K562 (cell line): Measurements from ENCODE around the gene LRRC7. TPM values are rescaled to one million over a fixed set of nuclear protein-coding genes. Genes with fewer than 3 reads are reported as not detected.

Experiments used
- ATAC-seq: fragments of 200-7000 bp; cut with Tn5 transposase; 3 replicates; pipeline ENCODE4 v1.9.1; 2020; ENCODE audit warnings: moderate library complexity
- BruUV-seq: library from RNA; stranded (reverse); fragments of 400-500 nt; replicated peaks from 2 replicates; lab custom pipeline; 2021; lab: Mats Ljungman, UMichigan
- CTCF ChIA-PET: fragments of 300-600 bp; formaldehyde crosslinking; extraction: SDS; loops from one replicate; lab custom pipeline; 2021; ENCODE audit warnings: low intra/inter-chr PET ratio; lab: Yijun Ruan, JAX
- POLR2A ChIA-PET: fragments of 300-600, 350-650 bp; sonication (Branson Sonifier 250); formaldehyde crosslinking; extraction: SDS; loops from one replicate; lab custom pipeline; 2021; ENCODE audit warnings: antibody characterized with exemption, inconsistent platforms; lab: Yijun Ruan, JAX
- DNase-seq, 4 experiments: peaks; one replicate each; pipeline versions ENCODE4 v3.0.0 to v3.0.0-alpha.2; 2011 to 2018; ENCODE audit warnings: low spot score in 3 of 4, mixed read lengths in 3 of 4; ENCODE audit errors: extremely low read depth in 1 of 4
- FAIRE-seq: peaks from 2 replicates; lab custom pipeline; 2011; peaks lifted over from hg19 to GRCh38; lab: Jason Lieb, UNC
- H2AFZ ChIP-seq: 2 replicates; pipeline ENCODE4 v1.6.0; 2011; ENCODE audit warnings: low read depth, low read length, control low read depth, inconsistent platforms
- H3K27ac ChIP-seq: fragments of 200-600 bp; 3 replicates; pipeline ENCODE4 v1.8.0; 2011; ENCODE audit warnings: low read depth, mild to moderate bottlenecking, control low read depth, inconsistent platforms, low read length, moderate library complexity, mixed read lengths; ENCODE audit errors: extremely low read depth
- H3K27me3 ChIP-seq, 2 experiments: fragments of 300-600 bp in 1 of 2; 2 replicates in 1 of 2; 3 replicates in 1 of 2; pipeline versions ENCODE4 v1.6.0 to v1.8.0; 2011; ENCODE audit warnings: inconsistent platforms in 2 of 2, low read length in 2 of 2, mild to moderate bottlenecking in 1 of 2, mixed read lengths in 1 of 2, moderate library complexity in 1 of 2; ENCODE audit not compliant: control insufficient read depth in 2 of 2, insufficient read depth in 2 of 2
- H3K36me3 ChIP-seq: fragments of 300-600 bp; 3 replicates; pipeline ENCODE4 v1.8.0; 2011; ENCODE audit warnings: mild to moderate bottlenecking, low read length, inconsistent platforms; ENCODE audit not compliant: control insufficient read depth, insufficient read depth
- H3K4me1 ChIP-seq, 2 experiments: fragments of 200-600 bp in 1 of 2; replicated peaks in 1 of 2; 2 replicates in 1 of 2; 3 replicates in 1 of 2; pipeline versions ENCODE4 v1.5.1 to v1.8.0; 2011; ENCODE audit warnings: inconsistent platforms in 2 of 2, low read length in 2 of 2, mild to moderate bottlenecking in 1 of 2, mixed read lengths in 1 of 2, moderate library complexity in 1 of 2; ENCODE audit not compliant: control insufficient read depth in 2 of 2, insufficient read depth in 2 of 2
- H3K4me2 ChIP-seq: 2 replicates; pipeline ENCODE4 v1.6.1; 2011; ENCODE audit warnings: low read length, control low read depth, inconsistent platforms, mixed read lengths; ENCODE audit not compliant: insufficient read depth
- H3K4me3 ChIP-seq: fragments of 200-600 bp; sonication (generic), shearing (Covaris generic); 2 replicates; pipeline ENCODE4 v1.5.1; 2016; ENCODE audit warnings: control low read depth, inconsistent platforms
- H3K79me2 ChIP-seq: fragments of 200-600 bp; 3 replicates; pipeline ENCODE4 v1.8.0; 2011; ENCODE audit warnings: low read length, inconsistent platforms; ENCODE audit not compliant: control insufficient read depth, insufficient read depth
- H3K9ac ChIP-seq, 2 experiments: 2 replicates each; pipeline versions ENCODE4 v1.6.0 to v1.6.1; 2011; ENCODE audit warnings: low read depth in 2 of 2, low read length in 2 of 2, control low read depth in 1 of 2, inconsistent platforms in 1 of 2, mild to moderate bottlenecking in 1 of 2, mixed read lengths in 1 of 2; ENCODE audit not compliant: insufficient read depth in 1 of 2
- H3K9me1 ChIP-seq: one replicate; pipeline ENCODE4 v1.6.0; 2011; ENCODE audit warnings: inconsistent platforms, mild to moderate bottlenecking, low read length, moderate library complexity; ENCODE audit not compliant: control insufficient read depth, insufficient read depth
- H3K9me3 ChIP-seq: replicated peaks from 2 replicates; pipeline ENCODE4 v1.5.1; 2011; ENCODE audit warnings: low read depth, low read length, inconsistent platforms; ENCODE audit not compliant: control insufficient read depth, insufficient read depth
- H4K20me1 ChIP-seq: replicated peaks from 2 replicates; pipeline ENCODE4 v1.6.1; 2011; ENCODE audit warnings: low read length, inconsistent platforms, mixed read lengths; ENCODE audit not compliant: control insufficient read depth, insufficient read depth
- CHD1 ChIP-seq: fragments of 200-600 bp; sonication (generic); IDR thresholded peaks from one replicate; pipeline ENCODE4 v1.6.1; 2012; ENCODE audit warnings: mild to moderate bottlenecking, moderate library complexity, low read length, inconsistent platforms
- CLOCK ChIP-seq: fragments of 250-450 bp; sonication (Bioruptor Pico); IDR thresholded peaks from 2 replicates; pipeline ENCODE4 v1.4.0; 2020; ENCODE audit warnings: mild to moderate bottlenecking, moderate library complexity, borderline replicate concordance
- E2F3 ChIP-seq: fragments of 250-450 bp; sonication (Bioruptor Pico); IDR thresholded peaks from 2 replicates; pipeline ENCODE4 v1.4.0; 2020; ENCODE audit warnings: mild to moderate bottlenecking
- HDGF ChIP-seq: fragments of 450-650 bp; IDR thresholded peaks from 2 replicates; pipeline ENCODE4 v1.6.1; 2016
- LEF1 ChIP-seq: fragments of 450-650 bp; IDR thresholded peaks from 2 replicates; pipeline ENCODE4 v1.6.1; 2016; ENCODE audit warnings: mild to moderate bottlenecking
- MAZ ChIP-seq, 2 experiments: fragments of 450-650 bp in 1 of 2; sonication (generic) in 1 of 2; formaldehyde crosslinking; IDR thresholded peaks in 1 of 2; conservative IDR thresholded peaks in 1 of 2; 2 replicates each; pipeline versions ENCODE4 v1.4.0 to v1.5.0; 2020; ENCODE audit warnings: mild to moderate bottlenecking in 1 of 2, missing genetic modification reagents in 1 of 2
- MCM3 ChIP-seq: fragments of 450-650 bp; IDR thresholded peaks from 2 replicates; pipeline ENCODE4 v1.6.1; 2016
- MEIS2 ChIP-seq: fragments of 450-650 bp; IDR thresholded peaks from 2 replicates; pipeline ENCODE4 v1.6.1; 2014; ENCODE audit warnings: mild to moderate bottlenecking; ENCODE audit not compliant: partially characterized antibody
- PRDM10 ChIP-seq: fragments of 450-650 bp; IDR thresholded peaks from 2 replicates; pipeline ENCODE4 v1.6.1; 2018; ENCODE audit not compliant: partially characterized antibody
- SIN3B ChIP-seq: fragments of 450-650 bp; IDR thresholded peaks from 2 replicates; pipeline ENCODE4 v1.6.1; 2017; ENCODE audit warnings: low read depth, mild to moderate bottlenecking, moderate library complexity
- ZBTB5 ChIP-seq: fragments of 450-650 bp; IDR thresholded peaks from 2 replicates; pipeline ENCODE4 v1.6.1; 2017; ENCODE audit warnings: antibody characterized with exemption
- ZNF184 ChIP-seq: sonication (generic); formaldehyde crosslinking; IDR thresholded peaks from 2 replicates; pipeline ENCODE4 v1.5.0; 2020; ENCODE audit warnings: missing genetic modification reagents
- ZNF398 ChIP-seq: fragments of 250-450 bp; sonication (Bioruptor Pico); IDR thresholded peaks from 2 replicates; pipeline ENCODE4 v1.8.0; 2021; ENCODE audit warnings: moderate library complexity, mild to moderate bottlenecking, inconsistent platforms
- WGBS: fragments of 100-300 bp; shearing (Covaris generic); methylation state at CpG from one replicate; pipeline ENCODE4 v1.1.6; 2016; ENCODE audit warnings: low coverage, mixed read lengths; ENCODE audit not compliant: insufficient coverage; ENCODE audit errors: missing lambda C conversion rate; 5-methylcytosine and 5-hydroxymethylcytosine counted together
- in situ Hi-C: fragments of 300-500 bp; cut with MboI; formaldehyde crosslinking; loops from 4 replicates; pipeline ENCODE4 v1.15.0; 2018; ENCODE audit warnings: inconsistent platforms, mixed read lengths
- intact Hi-C: fragments of 100-400 bp; cut with micrococcal nuclease; formaldehyde crosslinking; loops from 2 replicates; pipeline ENCODE4 v1.14.2; 2022
- polyA plus RNA-seq, 8 experiments: library from polyadenylated mRNA; depleted of rRNA in 4 of 8; stranded (reverse) in 5 of 8; unstranded in 3 of 8; fragments of >200 nt; fragmentation: Nextera tagmentation in 2 of 8; fragmentation: Illumina TruSeq in 1 of 8; extraction: Ambion mirVana in 2 of 8; extraction: Trizol in 1 of 8; gene quantifications; 2 replicates each; pipeline versions ENCODE4 v1.2.1 to v1.2.3, GENCODE V29; 2011 to 2014; ENCODE audit warnings: inconsistent platforms in 1 of 8, missing spikeins in 1 of 8
- total RNA-seq, 7 experiments: library from RNA; depleted of rRNA in 6 of 7; stranded (reverse); fragments of >200 nt in 6 of 7; fragmentation: Illumina TruSeq in 2 of 7; extraction: Trizol in 2 of 7; gene quantifications; 2 replicates each; pipeline versions ENCODE4 v1.2.1 to v1.2.3, GENCODE V29; 2011 to 2021; ENCODE audit warnings: low replicate concordance in 1 of 7

The LRRC7 gene
- total and polyA plus RNA-seq, 9 of the 15 experiments (the other 6 are each of a cell fraction or from before 2014, with no cell fraction given), result 0.09 to 0.94 (median 0.49) TPM

- Histone ChIP-seq H2AFZ (no peak overlapping the region), H3K4me3 (no peak overlapping the region), H3K9me1 (no peaks in the 10 kb centered on the region), H3K79me2 (no peaks in the 10 kb centered on the region), H3K36me3 (no peaks in the 10 kb centered on the region), H3K27me3 (no peaks in the 10 kb centered on the region), H3K4me2 (no peak overlapping the region), H3K27ac (no peak overlapping the region), H3K9ac (no peak overlapping the region), H3K4me1 (no peaks in the 10 kb centered on the region; a peak in 1 of 5 replicates), H3K9me3 (no peaks in the 10 kb centered on the region), H4K20me1 (no peaks in the 10 kb centered on the region)
- ChIA-PET POLR2A (no interaction called here), CTCF (no interaction called here)
- WGBS, result 36% methylated on average over 4 of the region's 4 CpGs
- TF ChIP-seq CHD1 (no peak), CLOCK (no peak), E2F3 (CRISPR knock-in tag) (no peak), MCM3 (no peak), SIN3B (no peak), LEF1 (no peak), ZBTB5 (no peak), ZNF184 (CRISPR knock-in tag) (no peak), HDGF (no peak), ZNF398 (CRISPR knock-in tag) (no peak), MEIS2 (no peak), PRDM10 (no peak), MAZ (CRISPR knock-in tag; conservative IDR thresholded peaks at IDR 0.05 in 1 of 2, IDR thresholded peaks at IDR 0.05 in 1 of 2) (no peak)
- in situ Hi-C loops, result no loop called here
- ATAC-seq, result no peak
- intact Hi-C loops, result no loop called here
- DNase-seq, result no peak
- no TSS peak for BruUV-seq
- FAIRE-seq, result no peak
These were observed 503.9 kb downstream of the LRRC7 start for GRCh38 chr1:70071601-70072000.
